ENCODE measurements around the gene BMPR1B. TPM values are rescaled to one million over a fixed set of nuclear protein-coding genes. Genes with fewer than 3 reads are reported as not detected.

BMPR1B gene
- total and polyA plus RNA-seq, 2 donors from 2014 or later: 4.1 to 5.5 TPM

GRCh38 chr4:94889946-94890345 is 132.2 kb downstream of the BMPR1B start:
- TF ChIP-seq CTCF (IDR thresholded peaks at IDR 0.05; ENCODE audit: borderline replicate concordance, extremely low read depth, insufficient read depth): no peak
- Histone ChIP-seq H3K4me1 (ENCODE audit: control insufficient read depth in 2 of 3, insufficient read depth in 2 of 3, low read depth in 1 of 3, low read length in 3 of 3) (no peaks in the 10 kb centered on the region), H3K36me3 (ENCODE audit: control insufficient read depth in 2 of 3, insufficient read depth in 3 of 3, low read length in 3 of 3) (no peaks in the 10 kb centered on the region), H3K27me3 (ENCODE audit: control insufficient read depth, insufficient read depth, low read length) (no peaks in the 10 kb centered on the region), H3K9me3 (ENCODE audit: control insufficient read depth in 2 of 3, insufficient read depth in 1 of 3, low read length in 3 of 3) (peaks cover 0 to 4% (median 0%) of the 10 kb centered on the region in 3 donors), H3K27ac (ENCODE audit: low read depth in 2 of 2, low read length in 2 of 2) (no peak overlapping the region), H3K9ac (ENCODE audit: low read length in 3 of 3) (no peak overlapping the region), H3K4me3 (ENCODE audit: low read length in 3 of 3) (no peak overlapping the region)
- FAIRE-seq (no peak), DNase-seq (no peak)
- intact Hi-C loops (cut with DNase I): no loop called here

- no peak overlapping the region for H3K9ac ChIP-seq (ENCODE audit: low read length in 3 of 3)
- H3K4me3 ChIP-seq (ENCODE audit: low read length in 3 of 3): no peak overlapping the region
- no peak for FAIRE-seq
- TF ChIP-seq CTCF (IDR thresholded peaks at IDR 0.05; ENCODE audit: borderline replicate concordance, extremely low read depth, insufficient read depth): no peak
- no peak for DNase-seq
- no peaks in the 10 kb centered on the region for H3K4me1 ChIP-seq (ENCODE audit: control insufficient read depth in 2 of 3, insufficient read depth in 2 of 3, low read depth in 1 of 3, low read length in 3 of 3)
- no peak overlapping the region for H3K27ac ChIP-seq (ENCODE audit: low read depth in 2 of 2, low read length in 2 of 2)
- peaks cover 0 to 4% (median 0%) of the 10 kb centered on the region in 3 donors for H3K9me3 ChIP-seq (ENCODE audit: control insufficient read depth in 2 of 3, insufficient read depth in 1 of 3, low read length in 3 of 3)
- intact Hi-C loops (cut with DNase I): no loop called here
- no peaks in the 10 kb centered on the region for H3K27me3 ChIP-seq (ENCODE audit: control insufficient read depth, insufficient read depth, low read length)
- no peaks in the 10 kb centered on the region for H3K36me3 ChIP-seq (ENCODE audit: control insufficient read depth in 2 of 3, insufficient read depth in 3 of 3, low read length in 3 of 3)
Observed at GRCh38 chr4:94890579-94890978, 132.8 kb downstream of the BMPR1B start.

- Histone ChIP-seq H3K4me3 (ENCODE audit: low read length in 3 of 3) (no peak overlapping the region), H3K9me3 (ENCODE audit: control insufficient read depth in 2 of 3, insufficient read depth in 1 of 3, low read length in 3 of 3) (peaks cover 0 to 4% (median 0%) of the 10 kb centered on the region in 3 donors), H3K36me3 (ENCODE audit: control insufficient read depth in 2 of 3, insufficient read depth in 3 of 3, low read length in 3 of 3) (no peaks in the 10 kb centered on the region), H3K27me3 (ENCODE audit: control insufficient read depth, insufficient read depth, low read length) (no peaks in the 10 kb centered on the region), H3K27ac (ENCODE audit: low read depth in 2 of 2, low read length in 2 of 2) (no peak overlapping the region), H3K4me1 (ENCODE audit: control insufficient read depth in 2 of 3, insufficient read depth in 2 of 3, low read depth in 1 of 3, low read length in 3 of 3) (no peaks in the 10 kb centered on the region), H3K9ac (ENCODE audit: low read length in 3 of 3) (no peak overlapping the region)
- TF ChIP-seq CTCF (IDR thresholded peaks at IDR 0.05; ENCODE audit: borderline replicate concordance, extremely low read depth, insufficient read depth): no peak
- no peak for FAIRE-seq
- intact Hi-C loops (cut with DNase I): no loop called here
- DNase-seq: no peak
Observed at GRCh38 chr4:94892051-94892450, 134.3 kb downstream of the BMPR1B start.

GRCh38 chr4:94895081-94895480 is 137.3 kb downstream of the BMPR1B start:
- Histone ChIP-seq H3K36me3 (ENCODE audit: control insufficient read depth in 2 of 3, insufficient read depth in 3 of 3, low read length in 3 of 3) (no peaks in the 10 kb centered on the region), H3K9me3 (ENCODE audit: control insufficient read depth in 2 of 3, insufficient read depth in 1 of 3, low read length in 3 of 3) (peaks cover 0 to 4% (median 0%) of the 10 kb centered on the region in 3 donors), H3K27me3 (ENCODE audit: control insufficient read depth, insufficient read depth, low read length) (no peaks in the 10 kb centered on the region), H3K4me3 (ENCODE audit: low read length in 3 of 3) (no peak overlapping the region), H3K27ac (ENCODE audit: low read depth in 2 of 2, low read length in 2 of 2) (no peak overlapping the region), H3K4me1 (ENCODE audit: control insufficient read depth in 2 of 3, insufficient read depth in 2 of 3, low read depth in 1 of 3, low read length in 3 of 3) (no peaks in the 10 kb centered on the region), H3K9ac (ENCODE audit: low read length in 3 of 3) (no peak overlapping the region)
- intact Hi-C loops (cut with DNase I): no loop called here
- FAIRE-seq: no peak
- DNase-seq: no peak
- no peak for TF ChIP-seq CTCF (IDR thresholded peaks at IDR 0.05; ENCODE audit: borderline replicate concordance, extremely low read depth, insufficient read depth)

All from kidney (tissue), 14 donors.